KMS-11 (cell line): Measurements from ENCODE around the gene ADAMTS1.
"Not testable (repeated sequence)": the region's sequence is repeated elsewhere in the genome, so short reads cannot be mapped to it uniquely, and the experiment has no call there.

Experiments used
- H2AFZ ChIP-seq: fragments of 200-600 bp; sonication (generic); 2 replicates; pipeline ENCODE4 v1.6.1; 2016; ENCODE audit warnings: antibody characterized with exemption, mixed run types, low read depth
- H3K27ac ChIP-seq: fragments of 200-600 bp; sonication (generic); 2 replicates; pipeline ENCODE4 v1.6.1; 2016; ENCODE audit warnings: mild to moderate bottlenecking, mixed run types
- H3K27me3 ChIP-seq: fragments of 200-600 bp; sonication (generic); 2 replicates; pipeline ENCODE4 v1.6.1; 2017; ENCODE audit warnings: mild to moderate bottlenecking, low read depth, mixed run types, moderate library complexity; ENCODE audit not compliant: insufficient read depth
- H3K36me3 ChIP-seq: fragments of 200-600 bp; sonication (generic); 2 replicates; pipeline ENCODE4 v1.6.1; 2017; ENCODE audit warnings: mild to moderate bottlenecking, mixed run types; ENCODE audit not compliant: insufficient read depth
- H3K4me1 ChIP-seq: fragments of 200-600 bp; sonication (generic); 2 replicates; pipeline ENCODE4 v1.6.1; 2016; ENCODE audit warnings: mild to moderate bottlenecking, low read depth, mixed run types; ENCODE audit not compliant: poor library complexity, severe bottlenecking
- H3K4me2 ChIP-seq: fragments of 200-600 bp; sonication (generic); 2 replicates; pipeline ENCODE4 v1.7.0; 2016; ENCODE audit warnings: mild to moderate bottlenecking, mixed run types
- H3K4me3 ChIP-seq: fragments of 200-600 bp; sonication (generic); IDR thresholded peaks from 2 replicates; pipeline ENCODE4 v1.6.1; 2017; ENCODE audit warnings: low read depth, low read length, mixed read lengths; ENCODE audit not compliant: insufficient read depth
- H3K79me2 ChIP-seq: fragments of 200-600 bp; sonication (generic); 2 replicates; pipeline ENCODE4 v1.6.1; 2016; ENCODE audit warnings: low read depth, mixed run types; ENCODE audit not compliant: insufficient read depth
- H3K9ac ChIP-seq: fragments of 200-600 bp; sonication (generic); 2 replicates; pipeline ENCODE4 v1.6.1; 2016; ENCODE audit warnings: mild to moderate bottlenecking, mixed run types
- H4K20me1 ChIP-seq: fragments of 200-600 bp; sonication (generic); 2 replicates; pipeline ENCODE4 v1.6.1; 2016; ENCODE audit warnings: mild to moderate bottlenecking, mixed run types; ENCODE audit not compliant: insufficient read depth
- TF ChIP-seq, protein P1 (sequence below): fragments of 200-600 bp; sonication (generic); conservative IDR thresholded peaks from 2 replicates; pipeline ENCODE4 v1.6.1; 2017; ENCODE audit warnings: low read depth, mild to moderate bottlenecking, antibody characterized with exemption, low read length, moderate library complexity, mixed read lengths

ADAMTS1 gene

DNA sequence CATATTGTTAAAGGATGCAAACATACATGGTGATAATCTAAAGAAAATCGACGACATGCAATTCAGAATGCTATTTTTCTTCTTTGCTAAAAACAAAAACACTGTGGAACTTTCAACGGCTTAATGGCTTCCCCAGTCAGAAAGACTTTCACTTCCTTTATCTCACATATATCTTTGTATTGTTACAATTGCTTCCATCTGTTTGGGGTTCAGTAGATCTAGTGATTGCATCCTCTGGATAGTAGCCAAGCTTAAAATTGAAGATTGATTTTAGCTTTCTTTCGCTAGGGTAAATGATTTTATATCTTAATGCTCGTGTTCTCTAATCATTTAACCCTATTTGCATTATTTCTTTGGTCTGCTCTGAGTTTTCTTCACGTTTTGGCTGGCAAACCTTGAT, 31.8 kb upstream of the ADAMTS1 start:
- TF ChIP-seq, protein P1, sequence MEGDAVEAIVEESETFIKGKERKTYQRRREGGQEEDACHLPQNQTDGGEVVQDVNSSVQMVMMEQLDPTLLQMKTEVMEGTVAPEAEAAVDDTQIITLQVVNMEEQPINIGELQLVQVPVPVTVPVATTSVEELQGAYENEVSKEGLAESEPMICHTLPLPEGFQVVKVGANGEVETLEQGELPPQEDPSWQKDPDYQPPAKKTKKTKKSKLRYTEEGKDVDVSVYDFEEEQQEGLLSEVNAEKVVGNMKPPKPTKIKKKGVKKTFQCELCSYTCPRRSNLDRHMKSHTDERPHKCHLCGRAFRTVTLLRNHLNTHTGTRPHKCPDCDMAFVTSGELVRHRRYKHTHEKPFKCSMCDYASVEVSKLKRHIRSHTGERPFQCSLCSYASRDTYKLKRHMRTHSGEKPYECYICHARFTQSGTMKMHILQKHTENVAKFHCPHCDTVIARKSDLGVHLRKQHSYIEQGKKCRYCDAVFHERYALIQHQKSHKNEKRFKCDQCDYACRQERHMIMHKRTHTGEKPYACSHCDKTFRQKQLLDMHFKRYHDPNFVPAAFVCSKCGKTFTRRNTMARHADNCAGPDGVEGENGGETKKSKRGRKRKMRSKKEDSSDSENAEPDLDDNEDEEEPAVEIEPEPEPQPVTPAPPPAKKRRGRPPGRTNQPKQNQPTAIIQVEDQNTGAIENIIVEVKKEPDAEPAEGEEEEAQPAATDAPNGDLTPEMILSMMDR = no peak
- H4K20me1 ChIP-seq = no peaks in the 10 kb centered on the region
- no peak overlapping the region for H3K4me3 ChIP-seq
- no peaks in the 10 kb centered on the region for H3K4me1 ChIP-seq
- H2AFZ ChIP-seq = no peak overlapping the region
- no peak overlapping the region for H3K9ac ChIP-seq
- no peaks in the 10 kb centered on the region for H3K36me3 ChIP-seq
- H3K4me2 ChIP-seq = no peak overlapping the region
- no peaks in the 10 kb centered on the region for H3K79me2 ChIP-seq
- H3K27ac ChIP-seq = no peak overlapping the region
- H3K27me3 ChIP-seq = no peaks in the 10 kb centered on the region

DNA sequence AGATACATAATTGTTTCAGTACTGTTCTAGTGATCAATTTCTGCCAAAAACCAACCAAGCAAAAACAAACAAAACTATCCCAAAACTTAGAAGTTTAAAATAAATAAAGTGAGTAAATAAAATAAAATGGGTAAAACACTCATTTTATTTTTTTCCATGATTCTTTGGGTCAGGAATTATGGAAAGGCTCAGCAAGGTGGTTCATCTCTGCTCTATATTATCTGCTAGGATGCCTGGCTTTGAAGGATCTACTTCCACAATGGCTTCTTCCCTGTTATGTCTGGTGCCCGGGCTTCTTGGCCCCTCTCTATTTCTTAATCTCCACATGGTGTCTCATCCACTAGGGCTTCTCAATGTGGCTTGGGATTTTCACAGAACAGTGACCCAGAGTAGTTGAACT, 29.1 kb upstream of the ADAMTS1 start:
- Histone ChIP-seq H3K36me3 (no peaks in the 10 kb centered on the region), H3K4me3 (no peak overlapping the region), H3K9ac (no peak overlapping the region), H3K27me3 (no peaks in the 10 kb centered on the region), H2AFZ (no peak overlapping the region), H4K20me1 (no peaks in the 10 kb centered on the region), H3K4me2 (no peak overlapping the region), H3K27ac (no peak overlapping the region), H3K79me2 (no peaks in the 10 kb centered on the region), H3K4me1 (no peaks in the 10 kb centered on the region)
- TF ChIP-seq, protein P1 = no peak

DNA sequence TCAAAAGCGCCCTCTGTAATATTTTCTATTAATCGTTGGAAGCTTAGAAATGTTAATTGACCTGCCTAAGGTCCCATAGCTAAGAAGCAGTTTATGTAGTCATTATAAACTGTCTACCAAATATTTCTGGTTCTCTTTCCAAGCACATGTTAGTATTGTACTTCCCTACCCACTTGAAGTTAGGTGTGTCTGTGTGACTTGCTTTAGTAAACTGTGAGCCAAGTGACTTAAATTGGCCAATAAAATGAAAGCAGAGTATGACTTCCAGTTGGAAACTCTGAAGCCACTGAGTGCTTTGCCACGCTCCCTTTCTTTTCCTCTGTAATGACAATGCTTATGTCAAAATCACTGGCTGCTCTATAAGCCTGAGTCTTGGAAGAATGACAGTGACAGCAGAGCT, 20.6 kb upstream of the ADAMTS1 start:
- TF ChIP-seq, protein P1 = no peak
- no peaks in the 10 kb centered on the region for H3K27me3 ChIP-seq

DNA sequence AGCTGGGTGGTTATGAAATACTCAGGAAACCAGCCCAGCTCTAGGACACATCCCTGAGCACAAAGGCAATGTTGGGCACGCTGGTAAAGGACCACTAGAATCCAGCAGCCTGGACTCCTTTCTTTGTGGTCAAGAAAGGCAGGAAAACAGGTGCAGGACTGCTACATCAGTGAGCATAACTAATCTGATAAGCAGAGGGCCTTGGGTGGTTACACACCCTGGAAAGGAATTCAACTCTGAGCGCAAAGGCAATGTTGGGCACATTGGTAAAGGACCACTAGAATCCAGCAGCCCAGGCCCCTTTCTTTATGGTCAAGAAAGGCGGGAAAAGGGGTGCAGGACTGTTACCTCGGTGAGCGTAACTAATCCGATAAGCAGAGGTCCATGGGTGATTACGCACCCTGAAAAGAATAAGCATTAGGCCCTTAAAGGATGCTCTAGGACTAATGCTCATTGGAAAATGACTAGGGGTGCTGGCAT, 11.7 kb upstream of the ADAMTS1 start:
- H3K27me3 ChIP-seq, H3K4me3 ChIP-seq, H4K20me1 ChIP-seq, H3K36me3 ChIP-seq, H3K4me1 ChIP-seq, H2AFZ ChIP-seq, H3K79me2 ChIP-seq, H3K27ac ChIP-seq, H3K4me2 ChIP-seq, H3K9ac ChIP-seq: not testable (repeated sequence)

More for the DNA sequence above, 20.6 kb upstream of the ADAMTS1 start:
- H3K79me2 ChIP-seq = no peaks in the 10 kb centered on the region
- H2AFZ ChIP-seq = no peak overlapping the region
- no peak overlapping the region for H3K4me2 ChIP-seq
- H3K27ac ChIP-seq = no peak overlapping the region
- no peaks in the 10 kb centered on the region for H3K4me1 ChIP-seq
- no peaks in the 10 kb centered on the region for H4K20me1 ChIP-seq
- H3K4me3 ChIP-seq = no peak overlapping the region
- no peaks in the 10 kb centered on the region for H3K36me3 ChIP-seq
- H3K9ac ChIP-seq = no peak overlapping the region

DNA sequence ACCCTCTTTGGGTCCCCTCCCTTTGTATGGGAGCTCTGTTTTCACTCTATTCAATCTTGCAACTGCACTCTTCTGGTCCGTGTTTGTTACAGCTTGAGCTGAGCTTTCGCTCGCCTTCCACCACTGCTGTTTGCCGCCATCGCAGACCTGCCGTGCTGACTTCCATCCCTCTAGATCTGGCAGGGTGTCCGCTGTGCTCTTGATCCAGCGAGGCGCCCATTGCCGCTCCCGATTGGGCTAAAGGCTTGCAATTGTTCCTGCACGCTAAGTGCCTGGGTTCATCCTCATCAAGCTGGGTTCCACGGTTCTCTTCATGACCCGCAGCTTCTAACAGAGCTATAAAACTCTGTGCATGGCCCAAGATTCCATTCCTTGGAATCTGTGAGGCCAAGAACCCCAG, 9.5 kb upstream of the ADAMTS1 start:
- H3K36me3 ChIP-seq, H3K4me2 ChIP-seq, H4K20me1 ChIP-seq, H3K9ac ChIP-seq, H3K27me3 ChIP-seq, H3K79me2 ChIP-seq, H3K4me3 ChIP-seq, H3K27ac ChIP-seq, H3K4me1 ChIP-seq, H2AFZ ChIP-seq: not testable (repeated sequence)
